ENCODE results near the gene DQX1. TPM values are rescaled to one million over a fixed set of nuclear protein-coding genes. Genes with fewer than 3 reads are reported as not detected.

DQX1 gene
- total and polyA plus RNA-seq, 9 of the 15 experiments (the other 6 are each of a cell fraction or from before 2014, with no cell fraction given), result 0.04 to 0.38 (median 0.18) TPM; not detected in 1

DNA sequence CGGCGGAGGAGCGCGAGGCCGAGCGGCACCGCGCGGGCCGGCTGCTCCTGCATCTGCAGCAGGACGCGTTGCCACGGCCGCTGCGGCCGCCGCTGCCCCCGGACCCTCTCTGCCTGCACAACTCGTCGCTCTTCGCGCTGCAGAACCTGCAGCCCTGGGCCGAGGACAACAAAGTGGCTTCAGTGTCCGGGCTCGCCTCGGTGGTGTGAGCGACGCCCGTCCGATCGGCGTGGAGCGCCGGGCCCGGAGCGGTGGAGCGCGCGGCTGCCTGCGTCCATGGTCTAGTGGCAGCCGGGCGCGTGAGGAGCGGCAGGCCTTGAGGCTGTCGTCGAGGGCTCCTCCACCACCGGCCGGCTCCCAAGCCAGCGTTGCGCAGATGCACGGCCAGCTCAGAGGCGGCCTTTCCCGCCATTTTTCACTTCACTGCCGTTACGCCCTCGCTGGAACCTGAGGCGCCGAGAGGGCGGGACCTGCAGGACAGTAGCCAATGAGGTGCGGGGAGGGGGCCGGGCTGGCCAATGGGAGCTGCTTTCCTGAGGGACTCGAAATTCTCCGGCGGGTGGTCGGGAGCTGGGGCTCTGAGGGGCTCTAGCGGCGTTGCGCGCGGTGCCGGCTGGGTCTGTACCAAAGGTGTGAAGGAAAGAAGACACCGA is 9.9 kb downstream of the DQX1 start:
- ChIA-PET POLR2A (no interaction called here), CTCF (ENCODE audit: low intra/inter-chr PET ratio) (no interaction called here)
- FAIRE-seq, result no peak
- DNase-seq (ENCODE audit: extremely low read depth in 1 of 4, low spot score in 3 of 4), result peak in 1 of 4 experiments; percentile 49
- in situ Hi-C loops (cut with MboI) (no loop called here), intact Hi-C loops (cut with micrococcal nuclease) (no loop called here)
- H3K4me3 ChIP-seq, result no peak overlapping the region
- H3K9ac ChIP-seq (ENCODE audit: insufficient read depth in 1 of 2, low read depth in 2 of 2, low read length in 2 of 2), result no peak overlapping the region
- no TSS peak for BruUV-seq (replicated peaks)
- H3K9me3 ChIP-seq (replicated peaks; ENCODE audit: control insufficient read depth, insufficient read depth, low read depth, low read length), result no peaks in the 10 kb centered on the region
- H3K36me3 ChIP-seq (ENCODE audit: control insufficient read depth, insufficient read depth, low read length), result no peaks in the 10 kb centered on the region
- H3K79me2 ChIP-seq (ENCODE audit: control insufficient read depth, insufficient read depth, low read length), result no peaks in the 10 kb centered on the region
- 86% methylated on average over 44 of the region's 72 CpGs for WGBS (ENCODE audit: insufficient coverage, low coverage, missing lambda C conversion rate)
- ATAC-seq, result no peak
- no peak overlapping the region for H3K27ac ChIP-seq (ENCODE audit: extremely low read depth, low read depth, low read length)
- no peaks in the 10 kb centered on the region for H3K9me1 ChIP-seq (ENCODE audit: control insufficient read depth, insufficient read depth, low read length)
- peaks cover 0 to 19% of the 10 kb centered on the region in 2 experiments; a peak in 3 of 5 replicates for H3K4me1 ChIP-seq (replicated peaks in 1 of 2; ENCODE audit: control insufficient read depth in 2 of 2, insufficient read depth in 2 of 2, low read length in 2 of 2)
- no peak overlapping the region for H3K4me2 ChIP-seq (ENCODE audit: insufficient read depth, low read length)
- H3K27me3 ChIP-seq (ENCODE audit: control insufficient read depth in 2 of 2, insufficient read depth in 2 of 2, low read length in 2 of 2), result no peaks in the 10 kb centered on the region
- H4K20me1 ChIP-seq (replicated peaks; ENCODE audit: control insufficient read depth, insufficient read depth, low read length), result no peaks in the 10 kb centered on the region
- no peak overlapping the region for H2AFZ ChIP-seq (ENCODE audit: low read depth, low read length)
- TF ChIP-seq, protein P1, sequence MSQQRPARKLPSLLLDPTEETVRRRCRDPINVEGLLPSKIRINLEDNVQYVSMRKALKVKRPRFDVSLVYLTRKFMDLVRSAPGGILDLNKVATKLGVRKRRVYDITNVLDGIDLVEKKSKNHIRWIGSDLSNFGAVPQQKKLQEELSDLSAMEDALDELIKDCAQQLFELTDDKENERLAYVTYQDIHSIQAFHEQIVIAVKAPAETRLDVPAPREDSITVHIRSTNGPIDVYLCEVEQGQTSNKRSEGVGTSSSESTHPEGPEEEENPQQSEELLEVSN (IDR thresholded peaks at IDR 0.05; ENCODE audit: borderline replicate concordance in 1 of 2, extremely low read depth in 1 of 2, insufficient read depth in 1 of 2, insufficient read length in 1 of 2, low read depth in 1 of 2, low read length in 1 of 2, poor library complexity in 1 of 2, severe bottlenecking in 1 of 2), result peak in 1 of 2 experiments; percentile 36
- TF ChIP-seq ZNF436 (CRISPR knock-in tag; IDR thresholded peaks at IDR 0.05), result no peak
- TF ChIP-seq, protein P2, sequence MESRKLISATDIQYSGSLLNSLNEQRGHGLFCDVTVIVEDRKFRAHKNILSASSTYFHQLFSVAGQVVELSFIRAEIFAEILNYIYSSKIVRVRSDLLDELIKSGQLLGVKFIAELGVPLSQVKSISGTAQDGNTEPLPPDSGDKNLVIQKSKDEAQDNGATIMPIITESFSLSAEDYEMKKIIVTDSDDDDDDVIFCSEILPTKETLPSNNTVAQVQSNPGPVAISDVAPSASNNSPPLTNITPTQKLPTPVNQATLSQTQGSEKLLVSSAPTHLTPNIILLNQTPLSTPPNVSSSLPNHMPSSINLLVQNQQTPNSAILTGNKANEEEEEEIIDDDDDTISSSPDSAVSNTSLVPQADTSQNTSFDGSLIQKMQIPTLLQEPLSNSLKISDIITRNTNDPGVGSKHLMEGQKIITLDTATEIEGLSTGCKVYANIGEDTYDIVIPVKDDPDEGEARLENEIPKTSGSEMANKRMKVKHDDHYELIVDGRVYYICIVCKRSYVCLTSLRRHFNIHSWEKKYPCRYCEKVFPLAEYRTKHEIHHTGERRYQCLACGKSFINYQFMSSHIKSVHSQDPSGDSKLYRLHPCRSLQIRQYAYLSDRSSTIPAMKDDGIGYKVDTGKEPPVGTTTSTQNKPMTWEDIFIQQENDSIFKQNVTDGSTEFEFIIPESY (CRISPR knock-in tag; IDR thresholded peaks at IDR 0.05), result peak; percentile 35; the same call in 1 of the 2 replicates

All from K562 (cell line).